HL-60 (cell line): ENCODE results near the gene SCN3A.
A peak's percentile ranks its signal among the peaks of the same experiment; 100 is the strongest.

Experiments
- DNase-seq, 2 experiments: peaks; one replicate each; pipeline ENCODE4 v3.0.0-alpha.2; 2010 to 2020; ENCODE audit warnings: low read depth in 1 of 2, low spot score in 1 of 2
- H3K27ac ChIP-seq: fragments of 250-450 bp; sonication (Bioruptor Pico); replicated peaks from 2 replicates; pipeline ENCODE4 v1.5.1; 2020; ENCODE audit warnings: mild to moderate bottlenecking, moderate library complexity
- H3K27me3 ChIP-seq: fragments of 250-450 bp; sonication (Bioruptor Pico); 2 replicates; pipeline ENCODE4 v1.5.1; 2021; ENCODE audit warnings: mild to moderate bottlenecking, moderate library complexity; ENCODE audit not compliant: insufficient read depth, poor library complexity, severe bottlenecking
- H3K4me3 ChIP-seq: replicated peaks from 2 replicates; pipeline ENCODE4 v1.5.1; 2011; ENCODE audit warnings: mild to moderate bottlenecking, control low read depth, low read length; ENCODE audit not compliant: insufficient read depth
- GABPA ChIP-seq: IDR thresholded peaks from 2 replicates; pipeline ENCODE4 v1.6.1; 2012; ENCODE audit warnings: low read depth
- POLR2AphosphoS5 ChIP-seq: IDR thresholded peaks from 2 replicates; pipeline ENCODE4 v1.6.1; 2012; ENCODE audit warnings: low read depth
- SPI1 ChIP-seq: IDR thresholded peaks from 2 replicates; pipeline ENCODE4 v1.6.1; 2012; ENCODE audit warnings: low read depth, mild to moderate bottlenecking, borderline replicate concordance
- TF ChIP-seq, protein P1 (sequence below): IDR thresholded peaks from one replicate; pipeline ENCODE4 v1.5.1; 2011; ENCODE audit warnings: low read length, control low read depth, inconsistent platforms; ENCODE audit not compliant: insufficient read depth
- TF ChIP-seq, protein P2 (sequence below): IDR thresholded peaks from 2 replicates; pipeline ENCODE4 v1.6.1; 2012; ENCODE audit warnings: low read depth; ENCODE audit not compliant: insufficient replicate concordance

Gene SCN3A

DNA sequence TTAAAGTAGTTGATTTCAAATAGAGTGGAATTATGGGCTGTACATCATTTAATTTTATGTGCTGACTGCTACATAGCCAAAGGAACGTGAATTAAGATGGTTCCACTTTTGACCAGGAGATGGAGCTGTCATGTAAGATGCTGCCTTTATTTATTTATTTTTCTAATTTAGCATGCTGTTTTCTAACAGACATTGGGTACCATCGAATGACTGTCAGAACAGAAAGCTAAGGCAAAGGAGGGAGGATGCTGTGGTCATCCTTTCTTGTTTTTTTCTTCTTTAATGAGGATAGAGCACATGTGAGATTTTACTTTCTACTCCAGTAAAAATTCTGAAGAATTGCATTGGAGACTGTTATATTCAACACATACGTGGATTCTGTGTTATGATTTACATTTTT, 35.4 kb upstream of the SCN3A start, which contains the start of gene SCN2A:
SCN2A (plus strand) TSS at position 185 of the 400 bp plus-strand sequence. CDS start 56,410 bp downstream, outside the sequence.
- DNase-seq, result peak in 1 of 2 experiments; percentile 11

DNA sequence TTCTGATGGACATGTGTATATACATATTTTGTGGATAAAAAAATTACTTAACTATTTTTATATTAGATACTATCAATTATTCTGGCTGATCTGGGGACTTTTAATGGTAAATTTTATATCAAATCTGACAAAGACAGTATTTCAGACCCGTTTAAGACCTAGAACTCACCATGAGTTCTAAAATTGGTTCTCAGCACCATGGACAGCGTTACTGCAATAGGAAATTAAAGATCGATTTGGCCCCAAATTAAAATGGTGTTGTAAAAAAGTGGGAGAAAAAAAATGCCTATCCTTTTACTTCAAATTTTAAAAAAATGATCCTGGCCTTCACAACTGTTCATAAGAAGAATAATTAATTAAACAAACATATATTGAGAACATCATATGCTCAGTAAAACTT, 34.4 kb upstream of the SCN3A start:
- H3K27ac ChIP-seq, result no peak overlapping the region
- H3K4me3 ChIP-seq, result no peak overlapping the region
- DNase-seq, result no peak
- H3K27me3 ChIP-seq, result no peaks in the 10 kb centered on the region
- TF ChIP-seq, protein P1, sequence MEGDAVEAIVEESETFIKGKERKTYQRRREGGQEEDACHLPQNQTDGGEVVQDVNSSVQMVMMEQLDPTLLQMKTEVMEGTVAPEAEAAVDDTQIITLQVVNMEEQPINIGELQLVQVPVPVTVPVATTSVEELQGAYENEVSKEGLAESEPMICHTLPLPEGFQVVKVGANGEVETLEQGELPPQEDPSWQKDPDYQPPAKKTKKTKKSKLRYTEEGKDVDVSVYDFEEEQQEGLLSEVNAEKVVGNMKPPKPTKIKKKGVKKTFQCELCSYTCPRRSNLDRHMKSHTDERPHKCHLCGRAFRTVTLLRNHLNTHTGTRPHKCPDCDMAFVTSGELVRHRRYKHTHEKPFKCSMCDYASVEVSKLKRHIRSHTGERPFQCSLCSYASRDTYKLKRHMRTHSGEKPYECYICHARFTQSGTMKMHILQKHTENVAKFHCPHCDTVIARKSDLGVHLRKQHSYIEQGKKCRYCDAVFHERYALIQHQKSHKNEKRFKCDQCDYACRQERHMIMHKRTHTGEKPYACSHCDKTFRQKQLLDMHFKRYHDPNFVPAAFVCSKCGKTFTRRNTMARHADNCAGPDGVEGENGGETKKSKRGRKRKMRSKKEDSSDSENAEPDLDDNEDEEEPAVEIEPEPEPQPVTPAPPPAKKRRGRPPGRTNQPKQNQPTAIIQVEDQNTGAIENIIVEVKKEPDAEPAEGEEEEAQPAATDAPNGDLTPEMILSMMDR, result no peak
- TF ChIP-seq GABPA, result no peak
- no peak for TF ChIP-seq POLR2AphosphoS5
- no peak for TF ChIP-seq SPI1
- TF ChIP-seq, protein P2, sequence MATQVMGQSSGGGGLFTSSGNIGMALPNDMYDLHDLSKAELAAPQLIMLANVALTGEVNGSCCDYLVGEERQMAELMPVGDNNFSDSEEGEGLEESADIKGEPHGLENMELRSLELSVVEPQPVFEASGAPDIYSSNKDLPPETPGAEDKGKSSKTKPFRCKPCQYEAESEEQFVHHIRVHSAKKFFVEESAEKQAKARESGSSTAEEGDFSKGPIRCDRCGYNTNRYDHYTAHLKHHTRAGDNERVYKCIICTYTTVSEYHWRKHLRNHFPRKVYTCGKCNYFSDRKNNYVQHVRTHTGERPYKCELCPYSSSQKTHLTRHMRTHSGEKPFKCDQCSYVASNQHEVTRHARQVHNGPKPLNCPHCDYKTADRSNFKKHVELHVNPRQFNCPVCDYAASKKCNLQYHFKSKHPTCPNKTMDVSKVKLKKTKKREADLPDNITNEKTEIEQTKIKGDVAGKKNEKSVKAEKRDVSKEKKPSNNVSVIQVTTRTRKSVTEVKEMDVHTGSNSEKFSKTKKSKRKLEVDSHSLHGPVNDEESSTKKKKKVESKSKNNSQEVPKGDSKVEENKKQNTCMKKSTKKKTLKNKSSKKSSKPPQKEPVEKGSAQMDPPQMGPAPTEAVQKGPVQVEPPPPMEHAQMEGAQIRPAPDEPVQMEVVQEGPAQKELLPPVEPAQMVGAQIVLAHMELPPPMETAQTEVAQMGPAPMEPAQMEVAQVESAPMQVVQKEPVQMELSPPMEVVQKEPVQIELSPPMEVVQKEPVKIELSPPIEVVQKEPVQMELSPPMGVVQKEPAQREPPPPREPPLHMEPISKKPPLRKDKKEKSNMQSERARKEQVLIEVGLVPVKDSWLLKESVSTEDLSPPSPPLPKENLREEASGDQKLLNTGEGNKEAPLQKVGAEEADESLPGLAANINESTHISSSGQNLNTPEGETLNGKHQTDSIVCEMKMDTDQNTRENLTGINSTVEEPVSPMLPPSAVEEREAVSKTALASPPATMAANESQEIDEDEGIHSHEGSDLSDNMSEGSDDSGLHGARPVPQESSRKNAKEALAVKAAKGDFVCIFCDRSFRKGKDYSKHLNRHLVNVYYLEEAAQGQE, result peak; percentile 96

More for the DNA sequence above, 35.4 kb upstream of the SCN3A start, which contains the start of gene SCN2A:
- H3K27ac ChIP-seq, result no peak within 1 kb of the TSS
- H3K27me3 ChIP-seq, result no peaks in the 10 kb centered on the region
- H3K4me3 ChIP-seq, result no peak within 1 kb of the TSS
- TF ChIP-seq, protein P2, result no peak
- TF ChIP-seq POLR2AphosphoS5, result no peak
- TF ChIP-seq, protein P1, result no peak
- TF ChIP-seq GABPA, result no peak
- no peak for TF ChIP-seq SPI1

DNA sequence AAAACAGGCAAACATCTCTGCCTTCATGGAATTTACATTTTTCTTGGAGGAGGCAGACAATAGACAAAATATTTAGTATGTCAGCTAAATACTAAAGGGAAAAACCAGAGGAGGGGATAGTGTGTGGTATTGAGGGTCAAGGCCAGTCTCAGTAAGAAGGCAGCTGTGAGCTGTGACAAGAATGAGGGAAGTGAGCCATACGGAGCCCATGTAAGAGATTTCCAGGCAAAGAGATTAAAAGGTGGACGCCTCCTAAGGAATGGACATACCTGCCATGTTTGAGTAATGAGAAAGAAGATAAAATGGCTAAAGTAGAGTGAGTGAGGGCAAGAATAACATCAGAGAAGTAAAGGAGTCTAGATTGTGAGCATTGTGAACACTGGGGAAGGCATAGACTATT, 33.2 kb upstream of the SCN3A start:
- TF ChIP-seq GABPA (no peak), POLR2AphosphoS5 (no peak), SPI1 (no peak)
- TF ChIP-seq, protein P1, result no peak
- TF ChIP-seq, protein P2, result no peak
- Histone ChIP-seq H3K4me3 (no peak overlapping the region), H3K27me3 (no peaks in the 10 kb centered on the region), H3K27ac (no peak overlapping the region)
- no peak for DNase-seq
